Suprapubic skin (tissue), 4 donors: ENCODE measurements around the gene SETD1A. TPM values are rescaled to one million over a fixed set of nuclear protein-coding genes. Genes with fewer than 3 reads are reported as not detected.
"Not testable (repeated sequence)": the region's sequence is repeated elsewhere in the genome, so short reads cannot be mapped to it uniquely, and the experiment has no call there.

ENCODE experiments used
- DNase-seq, 2 donors: peaks; one replicate each; pipeline ENCODE4 v3.0.0-alpha.2; 2019; ENCODE audit warnings: low spot score in 2 of 2
- H3K27ac ChIP-seq: fragments of 200-600 bp; sonication (generic); one replicate; pipeline ENCODE4 v1.5.1; 2019
- H3K27me3 ChIP-seq: fragments of 200-600 bp; sonication (generic); one replicate; pipeline ENCODE4 v1.5.1; 2019
- H3K36me3 ChIP-seq: fragments of 200-600 bp; sonication (generic); one replicate; pipeline ENCODE4 v1.5.1; 2019
- H3K4me1 ChIP-seq: fragments of 200-600 bp; sonication (generic); one replicate; pipeline ENCODE4 v1.5.1; 2019
- H3K4me3 ChIP-seq: fragments of 200-600 bp; sonication (generic); one replicate; pipeline ENCODE4 v1.5.1; 2019; ENCODE audit warnings: mild to moderate bottlenecking
- H3K9me3 ChIP-seq: fragments of 200-600 bp; sonication (generic); one replicate; pipeline ENCODE4 v1.5.1; 2019
- EP300 ChIP-seq: sonication (generic); formaldehyde crosslinking; IDR thresholded peaks from one replicate; pipeline ENCODE4 v1.6.1; 2017; ENCODE audit warnings: antibody characterized with exemption
- POLR2A ChIP-seq, 2 donors: fragments of 450-650 bp; IDR thresholded peaks; one replicate each; pipeline ENCODE4 v1.6.1; 2017; ENCODE audit warnings: antibody characterized with exemption in 2 of 2, mild to moderate bottlenecking in 2 of 2, moderate library complexity in 2 of 2
- POLR2AphosphoS5 ChIP-seq, 3 donors: sonication (generic); formaldehyde crosslinking; IDR thresholded peaks; one replicate each; pipeline ENCODE4 v1.6.1; 2017; ENCODE audit warnings: antibody characterized with exemption in 3 of 3
- WGBS: methylation state at CpG from one replicate; pipeline ENCODE4 v1.1.5; 2018; 5-methylcytosine and 5-hydroxymethylcytosine counted together
- total RNA-seq, 4 donors: library from RNA; depleted of rRNA; stranded (reverse); fragments of >200 nt; gene quantifications; one replicate each; pipeline ENCODE4 v1.1.0, GENCODE V29; 2016
- TF ChIP-seq, protein P1 (sequence below), 2 donors: fragments of 200-600 bp in 1 of 2; fragments of 450-650 bp in 1 of 2; sonication (generic) in 1 of 2; IDR thresholded peaks; one replicate each; pipeline ENCODE4 v1.5.1; 2016 to 2019; ENCODE audit warnings: antibody characterized with exemption in 2 of 2, mild to moderate bottlenecking in 1 of 2, moderate library complexity in 1 of 2

SETD1A gene
- total RNA-seq, 4 donors from 2014 or later = 12.5 to 14.7 (median 13.7) TPM

DNA sequence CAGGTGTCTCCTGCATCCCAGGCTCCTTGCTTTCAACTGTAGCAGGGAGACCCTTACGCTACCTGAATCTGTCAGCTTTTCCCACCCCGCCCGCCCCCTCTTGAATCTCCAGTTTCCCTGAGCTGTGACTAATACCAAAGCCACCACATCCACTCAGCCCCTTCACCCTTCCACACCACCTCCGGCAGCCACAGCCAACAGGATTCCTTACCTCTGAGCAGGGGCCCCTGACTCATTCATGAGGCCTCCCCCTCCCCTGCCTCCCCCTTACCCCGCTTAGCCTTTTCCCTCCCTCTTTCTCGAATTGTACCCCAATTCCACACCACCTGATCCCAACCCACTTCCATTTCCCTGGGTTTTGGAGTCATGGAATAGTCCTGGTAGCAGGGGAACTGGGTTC lies 50.6 kb downstream of the SETD1A start:
- TF ChIP-seq, protein P1, sequence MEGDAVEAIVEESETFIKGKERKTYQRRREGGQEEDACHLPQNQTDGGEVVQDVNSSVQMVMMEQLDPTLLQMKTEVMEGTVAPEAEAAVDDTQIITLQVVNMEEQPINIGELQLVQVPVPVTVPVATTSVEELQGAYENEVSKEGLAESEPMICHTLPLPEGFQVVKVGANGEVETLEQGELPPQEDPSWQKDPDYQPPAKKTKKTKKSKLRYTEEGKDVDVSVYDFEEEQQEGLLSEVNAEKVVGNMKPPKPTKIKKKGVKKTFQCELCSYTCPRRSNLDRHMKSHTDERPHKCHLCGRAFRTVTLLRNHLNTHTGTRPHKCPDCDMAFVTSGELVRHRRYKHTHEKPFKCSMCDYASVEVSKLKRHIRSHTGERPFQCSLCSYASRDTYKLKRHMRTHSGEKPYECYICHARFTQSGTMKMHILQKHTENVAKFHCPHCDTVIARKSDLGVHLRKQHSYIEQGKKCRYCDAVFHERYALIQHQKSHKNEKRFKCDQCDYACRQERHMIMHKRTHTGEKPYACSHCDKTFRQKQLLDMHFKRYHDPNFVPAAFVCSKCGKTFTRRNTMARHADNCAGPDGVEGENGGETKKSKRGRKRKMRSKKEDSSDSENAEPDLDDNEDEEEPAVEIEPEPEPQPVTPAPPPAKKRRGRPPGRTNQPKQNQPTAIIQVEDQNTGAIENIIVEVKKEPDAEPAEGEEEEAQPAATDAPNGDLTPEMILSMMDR (IDR thresholded peaks at IDR 0.05) = no peak
- no peak for TF ChIP-seq EP300
- TF ChIP-seq POLR2AphosphoS5 (IDR thresholded peaks at IDR 0.05) = no peak
- no peak for TF ChIP-seq POLR2A (IDR thresholded peaks at IDR 0.05)
- DNase-seq = no peak
- no peaks in the 10 kb centered on the region for H3K9me3 ChIP-seq
- H3K4me1 ChIP-seq = peaks cover 10% of the 10 kb centered on the region
- WGBS = 82% methylated on average over 6 of the region's 6 CpGs
- peaks cover 43% of the 10 kb centered on the region for H3K27me3 ChIP-seq
- H3K4me3 ChIP-seq = no peak overlapping the region
- no peak overlapping the region for H3K27ac ChIP-seq
- H3K36me3 ChIP-seq = no peaks in the 10 kb centered on the region

DNA sequence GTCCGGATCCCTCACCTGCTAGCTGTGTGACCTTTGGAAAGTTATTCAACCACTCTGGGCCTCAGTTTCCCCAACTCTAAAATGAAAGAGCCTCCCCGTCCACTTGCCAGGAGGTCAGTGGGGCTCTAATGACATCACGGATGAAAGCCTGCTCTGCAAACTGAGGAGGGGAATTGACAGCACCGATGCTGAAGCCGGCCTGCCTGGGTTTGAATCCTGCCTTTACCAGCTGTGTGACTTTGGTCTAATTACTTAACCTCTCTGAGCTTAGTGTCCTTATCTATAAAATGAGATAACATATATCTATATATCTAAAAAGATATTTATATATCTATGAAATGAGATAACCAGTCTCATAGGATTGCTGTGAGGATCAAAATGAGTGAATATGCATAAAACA lies 51.0 kb downstream of the SETD1A start:
- Histone ChIP-seq H3K27me3 (peaks cover 44% of the 10 kb centered on the region), H3K36me3 (no peaks in the 10 kb centered on the region), H3K9me3 (no peaks in the 10 kb centered on the region), H3K27ac (no peak overlapping the region), H3K4me1 (peaks cover 9% of the 10 kb centered on the region), H3K4me3 (no peak overlapping the region)
- DNase-seq = no peak
- TF ChIP-seq POLR2AphosphoS5 (IDR thresholded peaks at IDR 0.05) (no peak), POLR2A (IDR thresholded peaks at IDR 0.05) (no peak), EP300 (no peak)
- TF ChIP-seq, protein P1 (IDR thresholded peaks at IDR 0.05) = no peak
- 78% methylated on average over 5 of the region's 5 CpGs for WGBS

DNA sequence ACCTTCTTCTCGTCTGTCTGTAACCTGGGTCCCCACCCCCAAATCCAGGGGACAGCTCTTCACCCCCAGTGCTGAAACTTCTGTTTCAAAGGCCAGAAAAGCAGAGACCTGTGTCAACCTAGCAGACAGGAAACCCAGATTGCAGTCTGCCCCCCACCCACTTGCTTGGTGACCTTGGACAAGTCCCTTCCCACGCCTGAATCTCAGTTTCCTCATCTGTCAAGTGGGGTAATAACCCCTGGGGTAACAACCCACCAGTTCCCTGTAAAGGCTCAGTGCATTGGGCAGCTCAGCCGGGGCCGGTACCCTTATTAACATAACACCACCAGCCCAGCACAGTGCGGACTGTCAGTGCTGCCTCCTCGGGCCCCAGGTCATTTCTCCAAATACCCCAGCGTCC lies 51.6 kb downstream of the SETD1A start:
- peaks cover 47% of the 10 kb centered on the region for H3K27me3 ChIP-seq
- DNase-seq = no peak
- H3K4me3 ChIP-seq = no peak overlapping the region
- TF ChIP-seq POLR2AphosphoS5 (IDR thresholded peaks at IDR 0.05) (no peak), POLR2A (IDR thresholded peaks at IDR 0.05) (no peak), EP300 (no peak)
- TF ChIP-seq, protein P1 (IDR thresholded peaks at IDR 0.05) = no peak
- no peak overlapping the region for H3K27ac ChIP-seq
- H3K4me1 ChIP-seq = peaks cover 9% of the 10 kb centered on the region
- H3K36me3 ChIP-seq = no peaks in the 10 kb centered on the region
- H3K9me3 ChIP-seq = no peaks in the 10 kb centered on the region
- WGBS = 88% methylated on average over 7 of the region's 7 CpGs

DNA sequence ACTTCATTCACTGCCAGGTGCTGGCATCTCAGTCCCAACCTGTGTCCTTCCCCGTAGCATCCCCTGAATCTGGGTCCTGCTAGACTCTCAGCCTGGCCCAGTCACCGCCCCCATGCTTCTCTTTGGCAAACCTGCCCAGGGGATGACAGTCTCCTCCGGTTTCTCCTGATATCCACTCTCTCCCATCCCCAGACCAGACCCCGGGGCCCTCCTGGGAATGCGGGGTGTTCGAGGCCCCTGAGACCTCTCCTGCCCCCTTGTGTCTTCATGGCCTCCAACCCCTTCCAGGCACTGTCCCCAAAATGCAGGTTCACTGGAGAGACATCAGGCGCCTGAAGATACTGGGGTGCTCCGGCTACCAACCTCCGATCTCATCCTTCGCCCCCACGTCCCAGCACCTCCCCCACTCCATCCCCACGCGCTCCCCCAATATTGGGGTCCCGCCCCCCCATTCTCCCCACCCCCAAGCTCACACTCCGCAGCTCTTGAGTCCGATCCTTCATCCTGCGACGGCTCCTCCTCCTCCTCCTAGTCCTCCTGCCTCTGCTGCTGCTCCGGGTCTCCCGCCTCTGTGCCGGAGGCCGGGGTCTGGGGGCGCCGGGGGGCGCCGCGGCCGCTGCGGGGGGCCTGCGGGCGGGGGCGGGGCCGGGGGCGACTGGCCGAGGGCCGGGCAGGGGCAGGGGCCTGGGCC lies 52.5 kb downstream of the SETD1A start:
- H3K27ac ChIP-seq = no peak overlapping the region
- peaks cover 9% of the 10 kb centered on the region for H3K4me1 ChIP-seq
- no peaks in the 10 kb centered on the region for H3K9me3 ChIP-seq
- no peak for TF ChIP-seq POLR2A (IDR thresholded peaks at IDR 0.05)
- TF ChIP-seq EP300 = no peak
- TF ChIP-seq POLR2AphosphoS5 (IDR thresholded peaks at IDR 0.05) = no peak
- TF ChIP-seq, protein P1 (IDR thresholded peaks at IDR 0.05) = no peak
- no peaks in the 10 kb centered on the region for H3K36me3 ChIP-seq
- DNase-seq = no peak
- H3K27me3 ChIP-seq = peaks cover 47% of the 10 kb centered on the region
- peak overlapping the region; percentile 26 for H3K4me3 ChIP-seq
- 35% methylated on average over 14 of the region's 36 CpGs for WGBS

DNA sequence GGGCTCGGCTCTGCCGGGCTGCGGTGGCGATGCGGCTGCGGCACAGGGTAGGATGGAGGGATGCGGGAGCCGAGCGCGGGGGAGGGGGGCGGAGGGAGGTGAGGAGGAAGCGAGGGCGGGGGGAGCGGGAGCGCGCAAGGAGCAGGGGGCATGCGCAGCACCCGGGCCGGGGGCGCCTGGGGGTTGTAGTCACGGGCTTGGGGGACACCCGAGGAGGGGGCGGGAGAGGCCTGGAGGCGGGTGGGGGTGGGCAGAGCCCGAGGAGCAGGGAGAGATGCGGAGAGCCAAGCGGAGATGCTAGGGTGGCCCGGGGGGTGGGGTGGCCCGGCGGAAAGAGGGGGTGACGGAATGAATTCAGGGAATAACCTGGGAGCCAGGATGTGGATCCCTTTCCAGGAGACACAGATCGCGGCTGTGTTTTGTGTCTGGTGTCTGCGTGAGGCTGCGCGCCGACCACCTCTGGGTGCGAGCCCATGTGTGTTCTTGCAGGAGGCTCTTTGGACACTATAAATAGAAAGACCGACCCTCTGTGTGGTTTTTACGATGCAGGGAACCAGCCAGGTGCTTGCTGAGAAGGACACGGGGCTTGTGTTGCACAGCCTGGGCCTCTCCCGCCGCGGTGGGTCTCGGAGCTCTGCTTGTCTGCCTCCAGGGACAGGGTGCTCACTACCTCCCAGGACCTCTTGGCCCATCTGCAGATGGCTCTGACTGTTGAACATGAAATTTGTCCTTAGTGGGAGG lies 53.2 kb downstream of the SETD1A start, which contains the start of gene STX1B:
STX1B (minus strand) TSS at position 54 of the 741 bp plus-strand sequence. CDS start 242 bp downstream, outside the sequence.
- WGBS = 8% methylated on average over 30 of the region's 45 CpGs
- TF ChIP-seq, protein P1 (IDR thresholded peaks at IDR 0.05) = no peak
- TF ChIP-seq EP300 (no peak), POLR2A (IDR thresholded peaks at IDR 0.05) (no peak), POLR2AphosphoS5 (IDR thresholded peaks at IDR 0.05) (no peak)
- H3K36me3 ChIP-seq = no peaks in the 10 kb centered on the region
- peak within 1 kb of the TSS; percentile 26 for H3K4me3 ChIP-seq
- H3K4me1 ChIP-seq = peaks cover 9% of the 10 kb centered on the region
- H3K27me3 ChIP-seq = peaks cover 47% of the 10 kb centered on the region
- H3K9me3 ChIP-seq = no peaks in the 10 kb centered on the region
- no peak within 1 kb of the TSS for H3K27ac ChIP-seq
- no peak for DNase-seq

DNA sequence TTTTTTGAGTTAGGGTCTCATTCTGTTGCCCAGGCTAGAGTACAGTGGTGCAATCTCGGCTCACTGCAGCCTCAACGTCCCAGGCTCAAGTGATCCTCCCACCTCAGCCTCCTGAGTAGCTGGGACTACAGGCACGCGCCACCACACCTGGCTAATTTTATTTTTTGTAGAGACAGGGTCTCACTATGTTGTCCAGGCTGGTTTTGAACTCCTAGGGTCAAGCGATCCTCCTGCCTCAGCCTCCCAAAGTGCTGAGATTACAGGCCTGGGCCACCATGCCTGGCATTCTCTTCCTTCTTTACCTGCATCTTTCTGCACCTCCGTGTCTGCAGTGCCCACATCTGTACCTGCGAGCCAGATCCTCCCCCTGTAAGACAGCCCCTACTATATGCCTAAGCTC lies 54.3 kb downstream of the SETD1A start:
- peaks cover 47% of the 10 kb centered on the region for H3K27me3 ChIP-seq
- H3K4me1 ChIP-seq, H3K27ac ChIP-seq, H3K36me3 ChIP-seq, DNase-seq, H3K9me3 ChIP-seq, H3K4me3 ChIP-seq: not testable (repeated sequence)
- WGBS = 90% methylated on average over 7 of the region's 7 CpGs

DNA sequence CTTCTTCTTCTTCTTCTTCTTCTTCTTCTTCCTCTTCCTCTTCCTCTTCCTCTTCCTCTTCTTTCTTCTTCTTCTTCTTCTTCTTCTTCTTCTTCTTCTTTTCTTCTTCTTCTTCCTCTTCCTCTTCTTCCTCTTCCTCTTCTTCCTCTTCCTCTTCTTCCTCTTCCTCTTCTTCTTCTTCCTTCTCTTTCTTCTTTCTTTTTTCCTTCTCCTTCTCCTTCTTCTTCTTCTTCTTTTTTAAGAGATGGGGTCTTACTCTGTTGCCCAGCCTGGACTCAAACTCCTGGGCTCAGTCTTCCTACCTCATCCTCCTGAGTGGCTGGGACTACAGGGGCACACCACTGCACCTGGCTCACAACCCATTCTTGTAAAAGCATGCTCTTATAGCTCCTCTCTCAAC lies 55.7 kb downstream of the SETD1A start:
- H3K9me3 ChIP-seq, H3K4me1 ChIP-seq, H3K27ac ChIP-seq, H3K4me3 ChIP-seq, H3K36me3 ChIP-seq, DNase-seq: not testable (repeated sequence)
- peaks cover 47% of the 10 kb centered on the region for H3K27me3 ChIP-seq
